ENCODE results near the gene TRIM61.

DNA sequence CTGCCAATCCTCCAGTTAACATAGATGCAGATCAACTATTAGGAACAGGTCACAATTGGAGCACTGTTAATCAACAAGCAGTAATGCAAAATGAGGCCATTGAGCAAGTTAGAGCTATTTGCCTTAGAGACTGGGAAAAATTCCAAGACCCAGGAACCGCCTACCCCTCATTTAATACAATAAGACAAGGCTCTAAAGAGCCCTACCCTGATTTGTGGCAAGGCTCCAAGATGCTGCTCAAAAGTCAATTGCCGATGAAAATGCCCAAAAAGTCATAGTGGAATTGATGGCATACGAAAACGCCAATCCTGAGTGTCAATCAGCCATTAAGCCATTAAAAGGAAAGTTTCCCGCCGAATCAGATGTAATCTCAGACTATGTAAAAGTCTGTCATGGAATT is 20.5 kb upstream of the TRIM61 start:
- TF ChIP-seq, protein P1, sequence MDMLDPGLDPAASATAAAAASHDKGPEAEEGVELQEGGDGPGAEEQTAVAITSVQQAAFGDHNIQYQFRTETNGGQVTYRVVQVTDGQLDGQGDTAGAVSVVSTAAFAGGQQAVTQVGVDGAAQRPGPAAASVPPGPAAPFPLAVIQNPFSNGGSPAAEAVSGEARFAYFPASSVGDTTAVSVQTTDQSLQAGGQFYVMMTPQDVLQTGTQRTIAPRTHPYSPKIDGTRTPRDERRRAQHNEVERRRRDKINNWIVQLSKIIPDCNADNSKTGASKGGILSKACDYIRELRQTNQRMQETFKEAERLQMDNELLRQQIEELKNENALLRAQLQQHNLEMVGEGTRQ (IDR thresholded peaks at IDR 0.05; ENCODE audit: low read depth, low read length): no peak
- TF ChIP-seq POLR2A (IDR thresholded peaks at IDR 0.05; ENCODE audit: low read depth, low read length): no peak
- TF ChIP-seq, protein P2, sequence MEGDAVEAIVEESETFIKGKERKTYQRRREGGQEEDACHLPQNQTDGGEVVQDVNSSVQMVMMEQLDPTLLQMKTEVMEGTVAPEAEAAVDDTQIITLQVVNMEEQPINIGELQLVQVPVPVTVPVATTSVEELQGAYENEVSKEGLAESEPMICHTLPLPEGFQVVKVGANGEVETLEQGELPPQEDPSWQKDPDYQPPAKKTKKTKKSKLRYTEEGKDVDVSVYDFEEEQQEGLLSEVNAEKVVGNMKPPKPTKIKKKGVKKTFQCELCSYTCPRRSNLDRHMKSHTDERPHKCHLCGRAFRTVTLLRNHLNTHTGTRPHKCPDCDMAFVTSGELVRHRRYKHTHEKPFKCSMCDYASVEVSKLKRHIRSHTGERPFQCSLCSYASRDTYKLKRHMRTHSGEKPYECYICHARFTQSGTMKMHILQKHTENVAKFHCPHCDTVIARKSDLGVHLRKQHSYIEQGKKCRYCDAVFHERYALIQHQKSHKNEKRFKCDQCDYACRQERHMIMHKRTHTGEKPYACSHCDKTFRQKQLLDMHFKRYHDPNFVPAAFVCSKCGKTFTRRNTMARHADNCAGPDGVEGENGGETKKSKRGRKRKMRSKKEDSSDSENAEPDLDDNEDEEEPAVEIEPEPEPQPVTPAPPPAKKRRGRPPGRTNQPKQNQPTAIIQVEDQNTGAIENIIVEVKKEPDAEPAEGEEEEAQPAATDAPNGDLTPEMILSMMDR (conservative IDR thresholded peaks at IDR 0.05; ENCODE audit: low read depth, low read length): no peak

Measured in IMR-90 (cell line).